Neural crest cell (in vitro differentiated cells): ENCODE results near the gene CHCT1. TPM values are rescaled to one million over a fixed set of nuclear protein-coding genes. Genes with fewer than 3 reads are reported as not detected.

Experiments
- DNase-seq: peaks from one replicate; pipeline ENCODE4 v3.0.0; 2021; ENCODE audit warnings: low read depth, mixed read lengths, low spot score
- H3K27ac Mint-ChIP-seq: one replicate; pipeline ENCODE4 v1.8.0; 2021; ENCODE audit warnings: mild to moderate bottlenecking, mixed read lengths; ENCODE audit not compliant: unreplicated experiment
- H3K27me3 Mint-ChIP-seq: 2 replicates; pipeline ENCODE4 v1.8.0; 2021; ENCODE audit warnings: low read depth, mild to moderate bottlenecking, mixed read lengths
- H3K36me3 Mint-ChIP-seq: 2 replicates; pipeline ENCODE4 v1.8.0; 2021; ENCODE audit warnings: low read depth, mild to moderate bottlenecking, mixed read lengths
- H3K4me1 Mint-ChIP-seq: 2 replicates; pipeline ENCODE4 v1.8.0; 2021; ENCODE audit warnings: mixed read lengths
- H3K4me3 Mint-ChIP-seq: one replicate; pipeline ENCODE4 v1.8.0; 2021; ENCODE audit warnings: mild to moderate bottlenecking, mixed read lengths
- H3K9me3 Mint-ChIP-seq: 2 replicates; pipeline ENCODE4 v1.8.0; 2021; ENCODE audit warnings: mixed read lengths
- CTCF ChIP-seq: fragments of 200-600 bp; sonication (generic); conservative IDR thresholded peaks from 2 replicates; pipeline ENCODE4 v1.5.0; 2021; ENCODE audit warnings: antibody characterized with exemption, mild to moderate bottlenecking
- total RNA-seq: library from RNA; stranded (reverse); gene quantifications from 2 replicates; pipeline ENCODE4 v1.2.1, GENCODE V29; 2021

The CHCT1 gene
- total RNA-seq, 1 donor from 2014 or later, result not detected

GRCh38 chr17:60463157-60463835 lies 41.0 kb downstream of the CHCT1 start:
- DNase-seq, result no peak
- Mint-ChIP-seq H3K4me3 (no peak overlapping the region), H3K4me1 (no peaks in the 10 kb centered on the region), H3K36me3 (peaks cover 19% of the 10 kb centered on the region), H3K27me3 (no peaks in the 10 kb centered on the region), H3K9me3 (no peaks in the 10 kb centered on the region), H3K27ac (no peak overlapping the region)
- TF ChIP-seq CTCF, result no peak

GRCh38 chr17:60464343-60464742 lies 42.1 kb downstream of the CHCT1 start:
- H3K27ac Mint-ChIP-seq, result no peak overlapping the region
- DNase-seq, result no peak
- H3K4me1 Mint-ChIP-seq, result no peaks in the 10 kb centered on the region
- no peak for TF ChIP-seq CTCF
- H3K4me3 Mint-ChIP-seq, result no peak overlapping the region
- peaks cover 12% of the 10 kb centered on the region for H3K36me3 Mint-ChIP-seq
- H3K27me3 Mint-ChIP-seq, result no peaks in the 10 kb centered on the region
- H3K9me3 Mint-ChIP-seq, result no peaks in the 10 kb centered on the region

- H3K36me3 Mint-ChIP-seq, result peaks cover 28% of the 10 kb centered on the region
- TF ChIP-seq CTCF, result no peak
- no peaks in the 10 kb centered on the region for H3K9me3 Mint-ChIP-seq
- no peak for DNase-seq
- H3K27ac Mint-ChIP-seq, result no peak overlapping the region
- H3K27me3 Mint-ChIP-seq, result no peaks in the 10 kb centered on the region
- no peak overlapping the region for H3K4me3 Mint-ChIP-seq
- peaks cover 6% of the 10 kb centered on the region for H3K4me1 Mint-ChIP-seq
These were observed 46.1 kb downstream of the CHCT1 start for GRCh38 chr17:60468371-60468770.

GRCh38 chr17:60471451-60471850 lies 49.2 kb downstream of the CHCT1 start:
- no peak for TF ChIP-seq CTCF
- no peak overlapping the region for H3K27ac Mint-ChIP-seq
- peaks cover 6% of the 10 kb centered on the region for H3K4me1 Mint-ChIP-seq
- H3K9me3 Mint-ChIP-seq, result no peaks in the 10 kb centered on the region
- H3K4me3 Mint-ChIP-seq, result no peak overlapping the region
- peaks cover 28% of the 10 kb centered on the region for H3K36me3 Mint-ChIP-seq
- no peak for DNase-seq
- no peaks in the 10 kb centered on the region for H3K27me3 Mint-ChIP-seq

GRCh38 chr17:60472449-60472848 lies 50.2 kb downstream of the CHCT1 start:
- no peak for TF ChIP-seq CTCF
- no peak for DNase-seq
- H3K27ac Mint-ChIP-seq, result no peak overlapping the region
- H3K9me3 Mint-ChIP-seq, result no peaks in the 10 kb centered on the region
- H3K4me3 Mint-ChIP-seq, result no peak overlapping the region
- peaks cover 30% of the 10 kb centered on the region for H3K36me3 Mint-ChIP-seq
- peaks cover 6% of the 10 kb centered on the region for H3K4me1 Mint-ChIP-seq
- no peaks in the 10 kb centered on the region for H3K27me3 Mint-ChIP-seq
